WTC11 (cell line): ENCODE results near the gene ZEB1. TPM values are rescaled to one million over a fixed set of nuclear protein-coding genes. Genes with fewer than 3 reads are reported as not detected.

Experiments
- ATAC-seq: fragments of 200-7000 bp; cut with Tn5 transposase; 2 replicates; pipeline ENCODE4 v1.10.0; 2021; ENCODE audit warnings: mild to moderate bottlenecking, moderate library complexity
- CTCF ChIA-PET: fragments of 300-600 bp; sonication (Branson Sonifier 250); formaldehyde crosslinking; loops from one replicate; lab custom pipeline; 2021; ENCODE audit warnings: antibody characterized with exemption; lab: Charles Lee
- POLR2A ChIA-PET: fragments of 350-600 bp; sonication (Branson Sonifier 250); formaldehyde crosslinking; loops from one replicate; lab custom pipeline; 2021; ENCODE audit warnings: antibody characterized with exemption; lab: Charles Lee
- DNase-seq: peaks from one replicate; pipeline ENCODE4 v3.0.0; 2021; ENCODE audit warnings: low spot score
- H3K27ac Mint-ChIP-seq: 2 replicates; pipeline ENCODE4 v1.8.0; 2021; ENCODE audit warnings: mixed read lengths
- H3K27me3 Mint-ChIP-seq: 2 replicates; pipeline ENCODE4 v1.8.0; 2021; ENCODE audit warnings: low read depth, mild to moderate bottlenecking, moderate library complexity, mixed read lengths
- H3K36me3 Mint-ChIP-seq: 2 replicates; pipeline ENCODE4 v1.8.0; 2021; ENCODE audit warnings: mixed read lengths
- H3K4me1 Mint-ChIP-seq: 2 replicates; pipeline ENCODE4 v1.8.0; 2022; ENCODE audit warnings: mixed read lengths
- H3K4me3 Mint-ChIP-seq: 2 replicates; pipeline ENCODE4 v1.8.0; 2021; ENCODE audit warnings: mild to moderate bottlenecking, moderate library complexity, mixed read lengths
- H3K9me3 Mint-ChIP-seq: 2 replicates; pipeline ENCODE4 v1.8.0; 2021; ENCODE audit warnings: mixed read lengths
- ATF6 ChIP-seq: sonication (generic); formaldehyde crosslinking; IDR thresholded peaks from 2 replicates; pipeline ENCODE4 v1.8.1; 2023; ENCODE audit warnings: mild to moderate bottlenecking, missing genetic modification reagents
- ELF4 ChIP-seq: sonication (generic); formaldehyde crosslinking; IDR thresholded peaks from 2 replicates; pipeline ENCODE4 v1.8.1; 2022; ENCODE audit warnings: low read depth, mild to moderate bottlenecking, moderate library complexity, missing genetic modification reagents
- ERG ChIP-seq: fragments of 250-450 bp; sonication (Bioruptor Pico); IDR thresholded peaks from 2 replicates; pipeline ENCODE4 v1.8.0; 2021; ENCODE audit warnings: mild to moderate bottlenecking
- GTF2I ChIP-seq: fragments of 250-450 bp; sonication (Bioruptor Pico); conservative IDR thresholded peaks from 2 replicates; pipeline ENCODE4 v1.4.0; 2021; ENCODE audit warnings: mild to moderate bottlenecking
- HMGXB4 ChIP-seq: sonication (generic); formaldehyde crosslinking; IDR thresholded peaks from 2 replicates; pipeline ENCODE4 v1.8.1; 2023; ENCODE audit warnings: mild to moderate bottlenecking, moderate library complexity, missing genetic modification reagents
- MXD4 ChIP-seq: fragments of 250-450 bp; sonication (Bioruptor Pico); IDR thresholded peaks from 2 replicates; pipeline ENCODE4 v1.8.0; 2021; ENCODE audit warnings: mild to moderate bottlenecking, moderate library complexity, borderline replicate concordance
- NR3C1 ChIP-seq: sonication (generic); formaldehyde crosslinking; conservative IDR thresholded peaks from 2 replicates; pipeline ENCODE4 v1.8.1; 2023; ENCODE audit warnings: low read depth, mild to moderate bottlenecking, missing genetic modification reagents
- PREB ChIP-seq: sonication (generic); formaldehyde crosslinking; IDR thresholded peaks from 2 replicates; pipeline ENCODE4 v1.8.1; 2022; ENCODE audit warnings: mild to moderate bottlenecking, missing genetic modification reagents, moderate library complexity, borderline replicate concordance
- STAT6 ChIP-seq: sonication (generic); formaldehyde crosslinking; conservative IDR thresholded peaks from 2 replicates; pipeline ENCODE4 v1.8.1; 2023; ENCODE audit warnings: mild to moderate bottlenecking, low read depth, missing genetic modification reagents, moderate library complexity
- USF2 ChIP-seq: sonication (generic); formaldehyde crosslinking; IDR thresholded peaks from 2 replicates; pipeline ENCODE4 v1.8.1; 2023; ENCODE audit warnings: mild to moderate bottlenecking, missing genetic modification reagents, moderate library complexity
- ZMAT4 ChIP-seq: fragments of 250-450 bp; sonication (Bioruptor Pico); IDR thresholded peaks from 2 replicates; pipeline ENCODE4 v1.9.0; 2021; ENCODE audit warnings: mild to moderate bottlenecking
- ZNF512 ChIP-seq: sonication (generic); formaldehyde crosslinking; IDR thresholded peaks from 2 replicates; pipeline ENCODE4 v1.8.1; 2022; ENCODE audit warnings: missing genetic modification reagents, borderline replicate concordance
- total RNA-seq: library from RNA; stranded (reverse); gene quantifications from 3 replicates; pipeline ENCODE4 v1.2.3, GENCODE V29; 2021

Gene ZEB1
- total RNA-seq, 1 experiment from 2014 or later: 0.39 TPM

GRCh38 chr10:31508882-31509281 is 189.9 kb downstream of the ZEB1 start:
- DNase-seq (no peak), ATAC-seq (no peak)
- Mint-ChIP-seq H3K9me3 (peaks cover 40% of the 10 kb centered on the region), H3K4me3 (no peak overlapping the region), H3K27me3 (no peaks in the 10 kb centered on the region), H3K36me3 (peaks cover 31% of the 10 kb centered on the region), H3K27ac (no peak overlapping the region), H3K4me1 (peaks cover 2% of the 10 kb centered on the region; the same call in 1 of the 2 replicates)
- ChIA-PET POLR2A (no interaction called here), CTCF (no interaction called here)
- TF ChIP-seq STAT6 (no peak), ATF6 (CRISPR knock-in tag) (no peak), ZMAT4 (no peak), USF2 (CRISPR knock-in tag) (no peak), MXD4 (no peak), NR3C1 (CRISPR knock-in tag) (no peak), HMGXB4 (CRISPR knock-in tag) (no peak)

- ChIA-PET POLR2A (no interaction called here), CTCF (no interaction called here)
- Mint-ChIP-seq H3K27ac (no peak overlapping the region), H3K36me3 (peaks cover 31% of the 10 kb centered on the region), H3K27me3 (no peaks in the 10 kb centered on the region), H3K9me3 (peaks cover 38% of the 10 kb centered on the region), H3K4me3 (no peak overlapping the region), H3K4me1 (peaks cover 2% of the 10 kb centered on the region; the same call in 1 of the 2 replicates)
- ATAC-seq (no peak), DNase-seq (no peak)
- TF ChIP-seq PREB (CRISPR knock-in tag) (no peak), ERG (CRISPR knock-in tag) (no peak), USF2 (CRISPR knock-in tag) (no peak), ELF4 (CRISPR knock-in tag) (no peak), ZNF512 (CRISPR knock-in tag) (no peak), GTF2I (CRISPR knock-in tag) (no peak)
Measured at GRCh38 chr10:31509989-31510388, 191.0 kb downstream of the ZEB1 start.
